Stimulated activated CD8-positive, alpha-beta memory T cell treated with anti-CD3 and anti-CD28 coated beads, Interleukin-7, amount 100 ng/mL, for 48 hours (primary cell): Measurements from ENCODE around the gene RXRA.

Experiments used
- DNase-seq, 2 donors: peaks; one replicate each; pipeline ENCODE4 v3.0.0-alpha.2; 2020; ENCODE audit warnings: low read depth in 1 of 2; ENCODE audit errors: extremely low read depth in 1 of 2

RXRA gene

DNA sequence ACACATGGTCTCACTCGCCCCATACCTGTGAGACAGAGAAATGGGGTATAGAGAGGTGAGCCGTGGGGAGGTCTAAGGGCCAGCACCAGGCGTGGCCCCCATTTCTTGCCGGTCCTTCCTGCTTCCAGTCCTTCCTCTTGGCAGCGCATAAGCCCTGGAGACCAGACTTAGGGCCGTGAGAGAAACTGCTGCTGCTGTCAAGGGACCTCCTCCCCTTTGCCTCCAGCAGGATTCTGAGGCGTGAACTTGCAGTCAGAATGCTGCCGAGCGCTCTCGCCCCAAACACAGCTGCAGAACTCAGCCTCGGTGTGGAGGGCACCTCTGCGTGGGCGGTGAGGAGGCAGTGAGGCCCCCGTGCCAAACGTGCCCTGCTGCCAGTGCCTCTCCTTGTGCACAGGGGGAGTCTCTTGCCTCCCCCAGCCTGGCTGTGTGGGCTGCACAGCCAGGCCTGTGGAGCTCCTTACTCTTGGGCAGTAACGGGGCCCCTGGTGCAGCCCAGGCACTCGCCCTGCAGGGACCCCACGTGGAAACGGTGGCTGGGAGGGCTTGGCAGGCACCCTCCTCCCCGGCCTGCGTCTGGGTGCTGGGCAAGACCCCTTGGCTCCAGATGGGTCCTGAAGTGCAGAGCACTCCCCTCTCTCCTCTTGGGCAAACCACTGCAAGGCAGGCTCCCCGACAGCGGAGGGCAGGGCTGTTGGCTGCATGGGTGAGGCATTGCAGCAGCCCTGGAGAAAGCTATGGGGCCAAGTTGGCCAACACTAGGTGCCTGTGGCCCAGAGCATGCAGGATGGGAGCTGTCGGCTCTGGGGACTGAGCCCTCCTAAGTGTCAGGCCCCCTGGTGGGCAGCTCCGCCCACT is 85.4 kb downstream of the RXRA start:
- no peak for DNase-seq

GRCh38 chr9:134412298-134412711 is 86.0 kb downstream of the RXRA start:
- no peak for DNase-seq

DNA sequence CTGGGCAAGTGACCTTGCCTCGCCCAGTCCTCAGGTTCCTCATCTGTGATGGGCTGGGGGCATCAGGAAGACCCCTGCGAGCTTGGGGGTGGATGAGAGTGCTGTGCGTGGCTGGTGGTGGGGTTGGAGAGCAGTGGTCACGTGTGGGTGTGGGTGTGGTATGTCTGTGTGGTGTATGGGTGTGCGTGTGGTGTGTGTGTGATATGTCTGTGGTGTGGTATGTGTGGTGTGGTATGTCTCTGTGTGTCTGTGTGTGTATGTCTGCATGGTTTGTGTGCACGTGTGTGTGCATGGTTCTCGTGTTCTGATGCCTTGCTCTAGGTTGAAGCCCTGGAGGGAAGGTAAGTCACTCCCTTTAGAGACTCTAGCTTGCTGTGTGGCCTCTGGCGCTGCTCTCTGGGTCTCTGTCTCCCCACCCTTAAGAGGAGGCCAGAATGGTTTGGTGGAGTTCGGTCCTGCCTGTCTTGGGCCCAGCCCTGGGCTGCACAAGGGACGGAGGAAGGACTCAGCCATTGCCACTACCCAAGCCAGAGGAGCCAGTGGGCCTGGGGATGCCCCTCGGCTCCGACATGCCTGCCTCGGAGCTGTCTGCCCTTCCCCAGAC is 87.0 kb downstream of the RXRA start:
- no peak for DNase-seq

- no peak for DNase-seq
These were observed 87.8 kb downstream of the RXRA start for GRCh38 chr9:134413890-134414623.

DNA sequence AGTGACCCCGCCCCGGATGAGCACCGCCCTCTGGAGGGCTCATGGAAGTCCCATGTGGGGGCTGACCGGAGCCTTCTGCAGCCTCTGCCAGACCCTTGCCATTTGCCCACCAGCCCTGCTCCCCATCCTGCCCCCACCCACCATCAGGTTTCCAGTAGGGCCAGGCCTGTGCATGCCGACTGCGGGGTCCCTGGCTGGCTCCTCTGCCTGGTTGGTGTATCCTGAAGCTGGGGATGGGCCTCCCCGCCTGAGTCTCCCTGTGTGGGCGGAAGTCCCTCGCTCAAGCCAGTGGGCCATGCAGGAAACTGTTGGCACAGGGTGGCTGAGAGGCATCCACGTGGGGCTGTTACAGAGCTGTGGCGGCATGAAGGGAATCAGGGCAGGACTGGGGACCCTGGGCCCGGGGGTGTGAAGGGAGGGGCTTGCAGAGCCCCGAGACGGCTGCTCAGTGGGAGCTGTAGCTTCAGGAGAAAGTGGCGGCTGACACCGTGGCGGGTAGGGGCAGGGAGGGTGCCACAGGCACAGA is 88.7 kb downstream of the RXRA start:
- no peak for DNase-seq

GRCh38 chr9:134416385-134417015 is 90.2 kb downstream of the RXRA start:
- no peak for DNase-seq

- DNase-seq = no peak
These were observed 92.1 kb downstream of the RXRA start for GRCh38 chr9:134418354-134418753.

- no peak for DNase-seq
These were observed 92.9 kb downstream of the RXRA start for GRCh38 chr9:134419000-134419683.

- no peak for DNase-seq
These were observed 93.4 kb downstream of the RXRA start for GRCh38 chr9:134419684-134420076.

- no peak for DNase-seq
These were observed 94.1 kb downstream of the RXRA start for GRCh38 chr9:134420281-134420845.

GRCh38 chr9:134420974-134421432 is 94.7 kb downstream of the RXRA start:
- DNase-seq = no peak

DNA sequence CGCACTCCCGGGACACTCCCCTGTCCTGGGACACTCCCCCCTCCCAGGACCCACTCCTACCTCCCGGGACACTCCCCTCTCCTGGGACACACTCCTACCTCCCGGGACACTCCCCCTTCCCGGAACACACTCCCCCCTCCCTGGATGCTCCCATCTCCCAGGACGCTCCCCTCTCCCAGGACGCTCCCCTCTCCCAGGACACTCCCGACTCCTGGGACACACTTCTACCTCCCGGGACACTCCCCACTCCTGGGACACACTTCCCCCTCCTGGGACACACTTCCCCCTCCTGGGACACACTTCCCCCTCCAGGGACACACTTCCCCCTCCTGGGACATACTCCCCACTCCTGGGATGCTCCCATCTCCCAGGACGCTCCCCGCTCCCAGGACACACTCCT is 95.6 kb downstream of the RXRA start:
- DNase-seq = no peak

- DNase-seq = no peak
These were observed 96.2 kb downstream of the RXRA start for GRCh38 chr9:134422301-134423090.

- DNase-seq = no peak
These were observed 96.9 kb downstream of the RXRA start for GRCh38 chr9:134423166-134423565.

- no peak for DNase-seq
These were observed 97.5 kb downstream of the RXRA start for GRCh38 chr9:134423749-134424148.

DNA sequence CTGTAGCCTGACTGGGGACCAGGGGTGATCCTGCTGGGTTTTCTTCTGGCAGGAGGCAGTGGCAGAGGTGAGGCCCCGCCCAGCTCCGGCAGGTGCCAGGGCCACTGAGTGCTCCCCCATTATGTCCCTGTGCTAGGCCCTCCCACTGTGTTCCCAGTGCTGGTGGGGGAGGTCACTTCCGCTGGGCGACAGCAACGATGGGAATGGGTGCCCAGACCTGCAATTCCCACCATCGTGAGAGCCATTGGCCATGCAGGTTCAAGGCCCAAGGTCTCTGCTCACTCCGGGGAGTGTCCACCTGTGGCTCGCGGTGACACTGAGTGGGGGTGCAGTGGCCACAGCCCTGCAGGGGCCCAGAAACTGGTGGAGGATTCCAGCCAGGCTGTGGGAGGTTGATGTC is 98.6 kb downstream of the RXRA start:
- no peak for DNase-seq

DNA sequence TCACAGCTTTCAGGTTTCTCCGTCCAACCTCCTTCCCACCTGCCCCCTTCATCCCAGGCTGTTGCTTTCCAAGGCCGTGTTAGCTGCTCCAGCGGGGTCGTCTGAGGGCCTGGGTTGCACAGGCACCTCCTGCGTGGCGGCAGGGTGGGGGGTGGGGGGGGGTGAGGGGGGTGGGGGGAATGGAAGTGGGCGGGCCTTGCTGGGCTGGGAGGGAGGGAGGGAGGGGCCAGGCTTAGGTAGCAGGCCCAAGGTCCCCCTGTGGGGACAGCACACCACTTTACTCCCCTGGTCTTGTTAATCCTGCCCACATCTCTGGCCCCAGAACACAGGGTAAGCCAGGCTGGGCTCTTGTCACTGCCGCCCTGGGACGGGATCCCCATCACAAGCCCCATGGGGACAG is 99.1 kb downstream of the RXRA start:
- DNase-seq = no peak

DNA sequence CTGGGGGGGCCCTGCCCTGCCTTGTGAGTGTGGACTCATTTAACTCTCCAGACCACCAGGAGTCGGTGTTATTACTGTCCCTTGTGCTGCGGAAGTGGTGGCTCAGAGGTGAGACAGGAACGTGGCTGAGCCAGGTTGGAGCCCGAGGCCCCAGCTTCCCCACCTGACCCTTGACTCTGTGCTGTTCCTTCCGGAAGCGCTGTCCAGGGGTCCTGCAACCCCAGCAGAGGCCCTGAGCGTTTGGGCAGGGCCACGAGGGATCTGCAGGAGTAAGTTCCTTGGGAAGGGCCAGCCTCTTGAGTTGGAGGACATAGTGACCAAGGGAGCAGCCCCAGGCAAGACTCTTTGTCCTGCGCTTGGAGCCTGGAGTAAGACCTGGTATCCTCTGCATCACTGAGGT is 99.6 kb downstream of the RXRA start:
- no peak for DNase-seq

DNA sequence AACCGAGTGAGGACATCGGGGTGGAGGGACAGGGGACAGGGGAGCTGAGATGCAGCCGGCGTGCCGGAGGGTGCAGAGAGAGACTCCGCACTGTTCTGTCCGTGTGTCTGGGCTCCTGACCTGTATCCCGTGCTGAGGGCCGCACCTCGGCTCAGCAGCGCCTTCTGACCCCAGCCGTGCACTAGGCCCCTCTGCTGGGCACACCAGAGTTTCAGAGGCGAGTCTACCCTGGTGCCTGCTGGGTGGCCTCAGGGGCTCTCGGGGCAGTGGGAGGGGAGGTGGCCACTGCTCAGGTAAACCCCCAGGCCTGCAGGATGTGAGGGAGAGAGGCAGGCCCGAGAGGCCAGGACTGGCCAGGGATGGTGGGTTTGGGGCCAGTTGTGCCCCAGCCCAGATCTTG is 100.2 kb downstream of the RXRA start:
- DNase-seq = no peak
